ENCODE results near the gene HDAC7.
"Not testable (repeated sequence)": the region's sequence is repeated elsewhere in the genome, so short reads cannot be mapped to it uniquely, and the experiment has no call there.

Gene HDAC7

DNA sequence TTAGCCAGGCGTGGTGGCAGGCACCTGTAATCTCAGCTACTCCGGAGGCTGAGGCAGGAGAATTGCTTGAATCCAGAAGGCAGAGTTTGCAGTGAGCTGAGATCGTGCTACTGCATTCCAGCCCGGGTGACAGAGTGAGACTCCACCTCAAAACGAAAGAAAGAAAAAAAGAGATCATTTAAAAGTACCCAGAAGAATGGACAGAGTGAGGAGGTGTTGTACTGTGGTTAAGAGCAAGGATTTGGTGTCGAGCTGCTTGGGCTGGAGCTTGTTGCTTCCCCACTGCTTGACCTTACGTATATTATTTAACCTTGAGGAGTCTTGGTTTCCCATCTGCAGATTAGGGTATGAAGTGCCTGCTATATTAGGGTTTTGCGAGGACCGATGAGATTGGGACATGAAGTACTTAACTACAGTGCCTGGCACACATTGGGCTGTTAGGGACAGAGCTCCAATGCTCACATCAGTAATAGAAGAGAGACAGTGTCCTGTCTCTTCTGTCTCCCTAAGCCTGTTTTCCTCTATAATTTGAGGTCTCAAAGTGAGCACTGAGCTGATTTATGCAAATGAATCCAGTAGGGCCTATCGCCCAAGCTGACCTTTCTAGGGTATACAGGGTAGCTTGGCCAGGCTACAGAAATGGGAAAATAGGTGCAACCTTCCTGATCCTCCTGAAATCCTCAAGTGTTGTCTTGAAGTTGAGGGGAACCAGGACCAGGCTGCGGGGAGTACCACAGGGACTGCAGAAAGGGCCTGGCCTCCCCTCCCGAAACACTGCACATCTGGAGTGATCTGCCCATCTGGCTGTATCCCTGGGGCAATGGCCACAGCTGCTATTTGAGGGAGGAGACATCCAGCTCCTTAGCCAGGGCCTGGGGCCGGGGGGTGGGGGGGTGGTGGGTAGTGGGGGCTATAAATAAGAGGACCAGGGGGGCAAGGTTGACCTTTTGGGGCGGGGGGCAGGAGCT is 8.6 kb upstream of the HDAC7 start:
- DNase-seq, result no peak

DNA sequence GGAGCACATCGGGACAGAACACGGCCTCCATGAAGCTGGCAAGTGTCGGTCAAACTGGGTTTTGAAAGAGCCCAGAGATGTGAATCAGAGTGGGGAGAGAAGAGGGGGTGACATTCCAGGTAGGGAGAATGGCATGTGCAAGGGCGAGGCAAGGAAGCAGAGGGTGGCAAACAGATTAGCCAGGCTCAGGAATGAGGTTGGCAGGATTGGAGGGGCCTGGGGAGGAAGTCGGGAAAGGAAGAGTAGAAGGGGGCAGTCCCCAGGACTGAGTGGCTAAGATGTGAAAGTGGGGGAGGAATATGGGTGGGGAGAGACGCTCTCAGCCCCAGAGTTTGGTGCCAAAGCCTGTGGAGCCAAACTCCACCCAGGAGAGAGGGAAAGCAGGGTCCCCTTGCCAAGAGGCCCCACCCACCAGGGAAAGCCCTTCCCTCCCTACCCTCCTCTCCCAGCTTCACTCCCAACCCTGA is 5.5 kb upstream of the HDAC7 start:
- no peak for DNase-seq

DNA sequence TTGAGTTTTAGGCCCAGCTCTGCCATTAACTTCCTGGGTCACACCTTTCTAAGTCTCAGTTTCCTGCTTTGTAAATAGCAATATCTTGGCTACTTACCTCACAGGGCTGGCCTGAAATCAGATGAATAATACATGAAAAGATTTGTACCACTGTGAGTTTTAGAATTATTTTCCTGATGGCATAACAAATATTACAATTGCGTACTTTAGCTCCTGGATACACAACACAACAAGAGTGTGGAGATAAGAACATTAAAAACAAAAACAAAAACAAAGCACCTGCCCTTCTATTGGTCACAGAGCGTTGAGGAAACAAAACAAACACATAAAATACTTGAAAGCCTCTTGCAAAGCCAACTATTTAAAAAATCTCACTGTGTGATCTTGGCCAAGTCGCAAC is 4.9 kb upstream of the HDAC7 start:
- DNase-seq, result no peak

DNA sequence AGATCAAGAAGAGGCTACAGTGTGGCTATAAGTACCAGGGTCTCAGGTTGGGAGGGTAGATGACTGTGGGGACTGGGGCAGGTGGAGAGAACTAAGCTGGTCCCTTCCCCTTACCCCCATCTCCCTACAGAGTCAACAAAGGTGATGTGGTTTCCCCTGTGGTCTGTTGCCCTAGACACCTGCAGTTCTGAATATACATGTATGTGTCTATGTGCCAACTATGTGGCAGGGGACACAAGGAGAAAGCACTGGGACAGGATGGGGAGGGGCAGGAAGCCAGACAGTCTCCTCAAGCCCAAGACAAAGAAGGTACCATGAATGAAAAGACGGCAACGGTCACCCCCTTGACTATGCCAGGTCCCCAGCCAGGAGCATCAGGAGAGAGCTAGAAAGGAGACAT is 4.5 kb upstream of the HDAC7 start:
- DNase-seq, result no peak

- DNase-seq, result no peak
Observed at GRCh38 chr12:47823422-47824086, 3.9 kb upstream of the HDAC7 start.

DNA sequence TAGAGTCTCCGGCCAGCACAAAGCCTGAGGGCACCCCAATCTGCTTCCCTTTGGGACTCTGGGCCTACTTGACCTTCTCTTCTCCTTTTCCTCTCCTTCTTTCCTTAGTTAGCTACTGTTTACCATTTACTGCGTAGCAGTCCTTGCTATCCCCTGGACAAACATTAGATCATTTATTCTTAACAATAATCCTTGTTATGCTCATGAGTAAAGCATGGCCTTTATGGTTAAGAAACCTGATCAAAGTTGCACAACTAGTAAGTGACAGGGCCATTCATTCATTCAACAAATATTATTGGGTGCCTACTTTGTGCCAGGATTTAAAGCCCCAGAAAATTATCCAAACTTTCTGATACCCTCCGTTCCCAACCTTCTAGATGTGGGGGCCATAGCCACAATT is 3.2 kb upstream of the HDAC7 start:
- DNase-seq, result no peak

DNA sequence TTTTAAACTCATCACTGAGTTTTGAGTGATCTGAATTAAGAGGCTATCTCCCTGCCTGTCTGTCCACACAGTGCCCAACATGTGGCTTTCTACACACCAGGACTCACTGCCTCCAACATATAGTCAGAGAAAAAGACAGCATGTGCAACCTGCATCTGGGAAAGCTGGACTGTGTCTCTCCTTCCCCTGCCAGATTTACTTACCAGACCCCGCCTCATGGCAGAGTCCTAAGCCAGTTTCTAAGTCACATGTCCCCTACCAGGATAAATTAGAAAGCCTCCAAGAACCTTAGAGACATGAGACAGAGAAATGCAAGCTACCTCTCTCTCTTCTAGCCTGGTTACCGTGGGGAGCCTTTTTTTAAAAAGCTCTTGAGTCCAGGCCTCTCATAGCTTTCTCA is 2.7 kb upstream of the HDAC7 start:
- DNase-seq, result no peak

- DNase-seq, result no peak
Observed at GRCh38 chr12:47821346-47821706, 1.6 kb upstream of the HDAC7 start.

- no peak for DNase-seq
Observed at GRCh38 chr12:47820631-47821345, 1.1 kb upstream of the HDAC7 start.

- DNase-seq, result no peak
Observed at GRCh38 chr12:47819138-47819895, 386 bp downstream of the HDAC7 start.

DNA sequence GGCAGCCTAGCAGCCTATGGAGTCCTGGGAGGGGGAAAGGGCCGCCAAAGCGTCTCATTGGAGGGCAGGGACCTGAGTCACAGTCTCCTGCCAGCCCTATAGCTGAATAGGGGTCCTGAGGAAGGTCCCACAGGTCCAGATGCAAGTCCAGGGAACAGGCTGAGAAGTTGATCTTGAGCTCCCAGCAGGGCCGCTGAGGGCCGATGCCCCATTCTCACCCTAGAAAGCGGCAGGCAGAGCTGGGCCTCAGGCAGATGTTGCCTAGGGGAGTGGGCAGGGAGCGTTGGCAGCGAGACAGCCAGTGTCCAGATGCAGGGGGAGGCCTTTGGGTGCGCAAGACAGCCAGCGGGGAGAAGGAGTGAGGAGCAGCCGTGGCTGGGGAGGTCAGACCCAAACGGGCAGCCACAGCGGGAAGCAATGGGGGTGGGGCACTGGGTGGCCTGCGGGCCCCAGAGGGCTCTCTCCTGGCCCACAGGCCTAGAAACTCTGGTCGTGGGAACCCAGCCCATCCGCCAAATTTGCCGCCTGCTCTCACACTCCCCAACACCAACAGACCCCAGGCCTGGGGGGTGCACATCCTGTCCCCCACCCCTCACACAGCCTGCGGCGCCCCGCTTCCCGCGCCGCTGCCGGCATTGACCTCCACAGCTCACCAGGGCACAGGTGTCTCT is 1.1 kb downstream of the HDAC7 start:
- no peak for DNase-seq

DNA sequence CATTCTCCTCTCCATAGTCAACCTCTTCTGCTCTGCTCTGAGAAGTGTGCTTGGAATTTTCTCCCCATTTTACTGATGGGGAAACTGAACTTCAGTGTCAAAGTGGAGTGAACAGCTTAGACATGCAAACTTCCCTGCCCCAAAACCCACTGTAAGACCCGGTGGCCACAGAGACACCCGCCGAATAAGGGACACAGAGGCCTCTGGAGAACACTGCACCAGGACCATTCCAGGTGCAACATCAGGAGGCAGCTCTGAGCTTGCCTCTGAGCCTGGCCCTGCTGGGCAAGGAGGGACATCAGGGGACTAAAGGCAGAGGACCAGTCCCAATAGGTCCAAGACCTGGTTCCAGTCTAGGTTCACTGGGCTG is 1.7 kb downstream of the HDAC7 start:
- no peak for DNase-seq

- DNase-seq, result no peak
Observed at GRCh38 chr12:47817272-47818006, 2.3 kb downstream of the HDAC7 start.

DNA sequence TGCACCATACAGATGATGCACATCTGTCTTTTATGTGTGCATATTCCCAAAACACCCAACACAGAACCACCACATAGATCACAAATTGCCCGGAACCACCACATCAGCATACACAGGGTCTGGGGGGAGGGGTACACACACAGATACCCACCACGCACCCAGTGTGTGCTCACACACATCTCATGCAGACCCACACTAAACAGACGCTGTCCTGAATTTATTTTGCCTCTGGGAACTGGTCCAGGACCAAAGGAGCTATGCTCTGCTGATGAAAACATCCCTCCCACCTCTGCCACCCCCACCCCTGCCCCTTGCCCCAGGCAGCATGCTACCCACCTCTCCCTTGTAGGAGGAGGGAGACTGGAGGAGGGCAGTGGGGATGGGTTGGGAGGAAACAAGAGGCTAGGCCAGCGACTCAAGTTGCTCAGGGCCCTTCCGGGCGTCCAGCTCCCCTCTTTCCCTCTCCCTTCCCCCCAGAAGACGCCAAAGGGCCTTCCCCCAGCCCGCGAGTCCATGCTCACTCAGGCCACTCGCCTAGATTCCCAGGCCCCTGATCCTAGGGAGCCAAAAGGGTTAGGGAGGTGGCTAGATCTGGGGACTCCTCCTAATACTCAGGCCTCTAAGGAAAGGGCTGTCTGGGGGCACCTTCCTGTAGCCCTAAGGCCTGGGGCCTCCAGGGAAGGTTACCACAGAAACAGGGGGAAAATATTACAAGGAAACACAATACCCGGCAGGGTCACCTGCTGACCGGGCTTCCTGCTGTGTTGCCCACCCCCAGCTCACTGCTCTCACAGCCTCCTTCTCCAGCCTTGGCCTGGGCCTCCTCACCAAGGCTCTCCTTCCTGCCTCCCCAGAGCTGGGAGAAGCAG is 3.1 kb downstream of the HDAC7 start:
- DNase-seq, result no peak

DNA sequence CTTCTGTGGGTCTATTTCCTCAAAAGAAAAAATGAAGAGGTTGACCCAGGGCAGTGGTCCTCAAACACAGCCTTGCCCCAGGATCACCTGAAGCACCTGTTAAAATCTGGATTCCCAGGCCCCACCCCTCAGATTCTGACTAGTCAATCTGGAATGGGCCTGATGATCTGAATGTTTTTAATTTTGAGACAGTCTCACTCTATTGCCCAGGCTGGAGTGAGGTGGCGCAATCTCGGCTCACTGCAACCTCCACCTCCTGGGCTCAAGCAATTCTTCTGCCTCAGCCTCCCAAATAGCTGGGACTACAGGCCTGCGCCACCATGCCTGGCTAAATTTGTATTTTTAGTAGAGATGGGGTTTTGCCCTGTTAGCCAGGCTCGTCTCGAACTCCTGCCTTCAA is 4.3 kb downstream of the HDAC7 start:
- not testable (repeated sequence) for DNase-seq

- no peak for DNase-seq
Observed at GRCh38 chr12:47814539-47815170, 5.0 kb downstream of the HDAC7 start.

DNA sequence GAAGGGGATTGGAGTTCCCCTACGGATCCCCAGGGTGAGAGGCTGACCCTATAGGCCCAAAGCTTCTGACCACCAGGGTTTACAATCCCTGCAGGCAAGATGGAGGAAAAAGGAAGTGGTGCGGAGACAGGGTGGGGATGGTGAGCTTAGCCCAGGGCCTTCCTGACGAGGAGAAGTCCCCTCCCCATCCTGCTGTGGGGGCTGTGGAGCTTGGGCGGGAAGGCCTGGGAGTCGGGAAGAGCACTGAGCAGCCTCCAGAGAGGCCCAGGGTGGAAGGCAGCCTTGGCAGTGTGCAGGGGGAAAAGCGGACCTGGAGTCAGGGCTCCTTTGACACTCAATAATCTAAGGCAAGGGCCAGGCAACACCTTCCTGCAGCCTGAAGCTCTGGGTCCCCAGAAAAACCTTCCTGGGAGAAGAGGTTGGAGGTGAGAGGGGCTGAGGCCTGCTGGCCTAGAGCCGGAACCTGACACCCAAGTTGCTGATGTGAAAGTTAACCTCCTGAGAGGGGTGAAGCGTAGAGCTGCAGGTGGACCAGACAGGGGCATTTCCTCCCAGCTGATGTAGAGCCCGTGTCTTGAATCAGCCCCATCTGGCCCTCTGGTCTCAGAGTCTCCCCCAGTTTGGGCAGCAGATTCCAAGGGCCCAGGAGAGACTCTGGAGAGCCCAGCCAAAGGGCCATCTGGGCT is 6.0 kb downstream of the HDAC7 start:
- DNase-seq, result no peak

DNA sequence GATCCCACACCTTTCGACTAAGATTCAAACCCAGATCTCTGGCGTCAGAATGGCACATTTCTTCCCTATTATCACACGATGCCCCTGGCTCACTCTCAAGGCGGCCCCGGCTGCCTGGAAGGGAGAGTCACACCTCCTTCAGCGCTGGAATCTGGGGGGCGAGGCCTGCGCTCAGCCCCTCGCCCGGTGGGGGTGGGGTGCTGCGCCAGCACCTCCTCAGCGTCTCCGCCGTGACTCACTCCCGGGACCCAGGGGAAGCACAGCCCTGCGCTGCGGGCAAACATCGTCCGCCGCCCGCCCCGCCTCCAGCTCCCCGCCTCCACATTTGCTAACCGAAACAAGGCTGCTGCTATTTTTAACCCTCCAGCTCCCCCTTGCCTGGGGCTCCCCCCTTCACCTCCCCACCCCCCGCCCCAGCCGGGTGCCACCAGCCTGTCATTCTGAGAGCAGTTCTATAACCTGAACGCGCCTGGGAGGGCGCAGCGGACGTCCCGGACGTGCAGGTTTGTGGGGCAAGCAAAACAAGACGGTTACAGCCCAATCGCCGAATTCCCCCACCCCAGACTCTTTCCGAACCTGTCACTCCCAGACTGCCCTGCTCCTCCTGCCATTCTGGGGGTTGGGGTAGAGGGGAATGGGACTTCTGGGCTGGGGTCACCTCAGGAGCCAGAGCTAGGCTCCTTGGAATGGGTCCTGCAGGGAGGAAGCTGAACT is 6.7 kb downstream of the HDAC7 start:
- peak; percentile 94 to 95 for DNase-seq
